EL (cell line): ENCODE data around the gene MXD1.

Source experiments
- DNase-seq: peaks from one replicate; pipeline ENCODE4 v3.0.0-alpha.2; 2016

MXD1 gene

DNA sequence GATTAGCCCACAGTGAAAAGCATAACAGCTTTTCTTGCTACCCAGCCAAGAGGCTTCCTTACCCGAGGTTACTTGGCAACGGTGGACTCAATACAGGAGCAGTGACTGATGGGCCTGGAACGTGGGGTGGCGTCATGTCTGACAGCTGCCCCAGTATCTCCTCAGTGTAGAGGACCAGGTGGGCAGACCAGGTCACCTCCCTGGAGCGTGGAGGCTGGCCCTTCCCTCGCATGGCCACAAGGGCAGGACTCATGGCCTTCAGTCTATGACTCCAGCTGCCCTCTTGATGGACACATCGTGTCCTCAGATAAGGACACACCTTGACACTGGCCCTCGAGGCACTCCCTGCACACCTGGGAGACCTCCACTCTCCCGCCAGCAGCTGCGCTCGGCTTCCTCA, 40.1 kb downstream of the MXD1 start:
- DNase-seq, result no peak

GRCh38 chr2:69956475-69956979, 41.6 kb downstream of the MXD1 start:
- DNase-seq, result no peak

GRCh38 chr2:69957965-69958364, 43.1 kb downstream of the MXD1 start:
- DNase-seq, result no peak

GRCh38 chr2:69958480-69958879, 43.6 kb downstream of the MXD1 start:
- DNase-seq, result no peak

DNA sequence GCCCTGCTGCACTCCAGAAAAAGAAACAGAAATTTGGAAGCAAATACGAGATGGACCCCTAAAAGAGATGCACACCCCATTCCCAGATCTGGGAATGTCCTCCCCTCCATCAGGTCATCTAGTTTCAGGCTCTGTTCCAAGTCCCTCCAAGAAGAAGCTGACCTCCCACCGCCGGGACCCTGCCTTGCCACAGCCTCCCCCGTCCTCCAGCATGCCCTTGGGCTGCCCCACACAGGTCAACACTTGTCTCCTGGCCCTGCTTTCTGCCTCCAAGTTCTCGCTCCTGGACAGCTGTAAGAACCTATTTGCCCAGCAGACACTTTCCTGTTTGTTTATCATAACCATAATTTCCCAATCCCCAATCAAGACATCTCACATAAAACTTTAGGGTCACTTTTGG, 44.5 kb downstream of the MXD1 start:
- DNase-seq, result no peak

DNA sequence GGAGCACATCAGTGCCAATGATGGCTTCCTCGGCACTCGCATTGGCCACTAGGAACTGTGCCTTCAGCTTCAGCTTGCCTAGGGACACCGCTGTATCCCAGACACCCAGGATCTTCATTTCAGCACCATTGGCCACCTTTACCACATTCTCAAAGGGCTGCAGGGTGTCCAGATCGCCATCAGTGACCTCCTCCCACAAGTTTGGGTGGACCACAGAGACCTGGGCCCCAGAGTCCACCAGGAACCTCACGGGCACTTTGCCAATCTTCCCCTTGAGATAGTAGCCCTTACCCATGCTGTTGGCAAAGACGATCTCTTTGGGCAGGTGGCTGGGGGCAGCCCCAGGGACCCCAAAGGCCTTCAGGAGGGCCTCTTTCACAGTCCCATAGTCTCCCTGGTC, 45.9 kb downstream of the MXD1 start:
- no peak for DNase-seq

DNA sequence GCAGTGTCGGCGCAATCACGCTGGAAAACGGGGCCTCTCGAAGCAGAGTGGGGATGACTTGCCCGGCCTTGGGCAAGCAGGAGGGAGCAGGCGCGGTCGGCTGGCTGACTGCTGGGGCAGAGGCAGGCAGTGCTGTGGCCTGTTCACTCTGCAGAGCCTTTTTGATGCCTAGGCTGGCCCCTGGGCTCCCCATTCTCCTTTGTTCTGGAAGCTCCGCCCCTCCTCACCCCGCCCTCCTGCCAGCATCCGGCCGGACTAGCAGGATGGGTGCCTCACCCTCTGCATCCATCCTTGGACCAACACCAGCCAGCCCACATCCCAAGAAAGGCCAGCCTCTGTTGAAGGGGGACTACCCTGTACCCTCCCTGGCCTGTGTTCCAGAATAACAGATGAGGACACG, 46.6 kb downstream of the MXD1 start, which contains the start of gene ASPRV1:
Gene ASPRV1, minus strand, starts transcription at position 136 of the 400 bp plus-strand sequence. CDS start 195 bp downstream, outside the sequence.
- DNase-seq, result no peak

DNA sequence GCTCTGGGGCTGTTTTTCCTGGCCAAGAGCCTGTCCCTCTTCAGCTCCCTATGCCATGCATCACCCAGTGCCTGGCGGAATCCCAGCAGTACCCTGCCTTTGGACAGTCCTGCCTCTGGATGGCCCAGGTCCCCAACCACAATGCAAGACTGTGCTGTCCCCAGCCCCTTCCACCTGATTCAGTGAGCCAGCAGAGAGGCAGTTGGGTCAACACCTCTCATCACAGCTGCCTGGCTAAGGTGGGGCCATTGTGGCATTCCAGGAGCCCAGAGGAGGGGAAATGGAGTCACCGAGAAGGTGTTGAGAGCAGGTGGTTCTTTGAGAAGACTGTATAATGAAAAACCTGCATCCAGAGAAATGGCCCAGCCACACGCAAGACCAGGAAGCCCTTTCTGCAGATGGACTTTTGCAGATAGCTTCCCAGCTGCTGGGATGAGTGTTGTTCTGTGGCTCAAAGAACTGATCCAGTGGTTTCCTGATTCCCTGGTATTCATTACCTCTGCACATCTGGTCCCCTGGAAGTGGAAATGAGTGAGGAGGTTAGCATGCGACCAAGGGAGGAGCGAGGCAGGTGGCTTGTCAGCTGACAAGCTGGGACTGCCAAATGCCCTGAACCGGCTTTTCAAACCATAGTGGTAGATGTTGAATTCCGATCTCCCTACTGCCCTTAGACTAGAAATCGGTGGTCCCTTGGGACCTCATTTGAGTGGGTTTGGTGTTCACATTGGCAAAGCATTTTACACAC, 48.2 kb downstream of the MXD1 start:
- no peak for DNase-seq

DNA sequence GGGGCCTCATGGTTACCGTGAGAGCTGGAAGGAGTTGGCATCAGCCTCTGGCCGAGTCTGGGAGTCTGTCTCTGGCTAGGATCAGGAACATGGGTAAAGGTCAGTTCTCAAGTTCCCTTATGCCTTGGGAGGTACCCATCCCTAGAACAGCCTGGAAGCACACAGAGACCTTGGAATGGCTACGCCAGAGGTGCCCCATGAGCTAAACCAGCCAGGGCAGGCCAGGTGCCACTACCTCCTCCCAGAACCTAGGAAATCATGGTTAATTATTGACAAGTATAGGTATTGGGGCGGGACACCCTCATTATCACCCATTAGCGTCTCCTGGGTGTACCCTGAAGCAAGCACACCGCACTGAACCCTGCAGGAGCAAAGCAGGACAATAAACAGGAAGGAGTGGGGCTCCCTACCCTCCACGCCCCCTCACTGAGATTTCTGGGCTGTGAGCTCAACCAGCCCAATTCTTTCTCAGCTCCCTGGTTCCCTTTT, 49.5 kb downstream of the MXD1 start:
- DNase-seq, result no peak

DNA sequence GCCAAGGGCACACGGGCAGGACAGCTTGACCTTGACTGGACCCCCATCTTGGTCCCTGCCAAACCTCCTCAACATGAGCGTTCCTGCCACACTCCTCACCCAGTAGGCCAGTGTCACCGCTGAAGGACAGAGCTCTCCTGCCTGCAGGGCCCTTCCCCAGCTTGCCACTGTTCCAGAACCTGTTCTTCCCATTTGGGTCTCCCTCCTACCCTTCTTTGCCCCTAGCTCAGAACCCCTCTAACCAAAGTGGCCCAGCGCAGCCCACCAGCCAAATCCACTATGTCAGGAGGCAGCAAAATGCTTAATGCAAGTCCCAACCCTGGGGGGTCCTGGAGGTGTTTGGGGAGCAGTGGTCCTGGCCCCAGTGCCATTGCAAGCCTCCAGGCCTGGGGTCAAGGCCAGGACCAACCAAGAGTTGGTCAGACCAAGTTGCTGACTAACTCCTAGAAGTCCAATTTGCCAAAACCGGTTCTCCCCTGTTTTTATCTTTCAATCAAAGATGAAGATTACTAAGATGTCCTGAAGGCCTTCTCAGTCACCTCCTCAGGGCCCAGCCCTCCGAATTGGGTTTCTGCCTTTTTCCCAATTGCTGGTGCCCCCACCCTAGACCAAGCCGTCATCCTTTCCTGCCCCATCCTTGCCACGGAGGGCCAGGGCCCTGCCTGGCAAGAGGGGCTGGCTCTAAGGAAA, 51.0 kb downstream of the MXD1 start:
- DNase-seq, result no peak

DNA sequence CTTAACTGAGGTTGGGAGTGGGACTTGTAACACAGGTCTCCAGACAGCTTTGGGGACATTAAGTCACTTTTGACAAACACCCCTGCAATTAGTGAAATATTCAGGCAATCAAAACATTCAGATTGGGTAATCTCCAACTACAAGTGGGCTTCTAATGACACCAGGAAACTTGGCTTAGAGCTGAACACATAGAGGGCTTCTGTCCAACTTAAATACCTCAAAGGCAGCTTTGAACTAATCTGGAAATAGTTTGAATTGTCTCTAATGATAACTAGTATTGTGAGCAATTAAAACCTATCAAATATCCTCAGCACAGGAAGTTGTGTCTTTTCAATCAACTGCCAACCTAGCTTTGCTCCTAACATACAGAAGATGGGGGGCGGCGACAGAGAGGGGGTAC, 51.6 kb downstream of the MXD1 start:
- DNase-seq, result no peak

- DNase-seq, result no peak
These were observed 53.7 kb downstream of the MXD1 start for GRCh38 chr2:69968609-69969008.

DNA sequence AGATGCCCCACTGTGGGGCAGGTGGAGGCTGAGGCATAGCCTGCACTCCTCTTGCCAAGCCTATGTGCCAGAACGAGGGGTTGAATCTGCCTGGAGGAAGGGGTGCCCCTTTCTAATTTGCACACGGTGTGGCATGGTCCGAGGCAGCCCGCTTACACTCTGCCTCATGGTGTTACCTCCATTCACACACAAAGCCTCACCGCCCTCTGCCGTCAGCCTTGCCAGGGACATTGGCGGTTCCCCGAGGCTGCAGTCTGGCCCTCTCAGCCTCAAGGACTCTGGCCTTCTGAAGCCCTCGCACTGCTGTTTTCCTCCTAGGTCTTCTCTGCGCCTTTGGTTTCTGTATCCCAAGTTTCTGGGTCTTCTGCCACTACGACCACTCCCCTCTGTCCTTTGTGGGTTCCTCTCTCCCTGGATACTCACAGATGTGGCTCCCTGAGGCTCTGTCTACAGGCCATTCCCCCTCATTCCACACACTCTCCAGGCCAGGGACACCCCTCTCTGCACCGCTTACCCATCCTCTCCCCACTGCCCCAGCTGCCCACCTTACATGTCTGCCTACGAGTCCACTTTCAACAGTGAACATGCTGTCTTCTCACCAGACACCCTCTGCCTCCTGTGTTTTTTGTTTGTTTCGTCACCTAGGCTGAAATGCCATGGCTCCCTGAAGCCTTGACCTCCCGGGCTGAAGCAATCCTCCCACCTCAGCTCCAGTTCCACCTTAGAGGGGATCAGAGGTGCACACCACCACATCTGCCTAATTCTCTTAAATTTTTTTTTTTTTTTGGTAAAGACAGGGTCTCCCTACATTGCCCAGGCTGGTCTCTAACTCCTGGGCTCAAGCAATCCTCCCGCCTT, 54.4 kb downstream of the MXD1 start:
- no peak for DNase-seq

GRCh38 chr2:69969991-69970390, 55.1 kb downstream of the MXD1 start:
- DNase-seq, result no peak

GRCh38 chr2:69972822-69973221, 57.9 kb downstream of the MXD1 start:
- DNase-seq, result no peak

- peak; percentile 29 for DNase-seq
These were observed 58.4 kb downstream of the MXD1 start for GRCh38 chr2:69973335-69973735.

- no peak for DNase-seq
These were observed 60.4 kb downstream of the MXD1 start for GRCh38 chr2:69975136-69975852.

DNA sequence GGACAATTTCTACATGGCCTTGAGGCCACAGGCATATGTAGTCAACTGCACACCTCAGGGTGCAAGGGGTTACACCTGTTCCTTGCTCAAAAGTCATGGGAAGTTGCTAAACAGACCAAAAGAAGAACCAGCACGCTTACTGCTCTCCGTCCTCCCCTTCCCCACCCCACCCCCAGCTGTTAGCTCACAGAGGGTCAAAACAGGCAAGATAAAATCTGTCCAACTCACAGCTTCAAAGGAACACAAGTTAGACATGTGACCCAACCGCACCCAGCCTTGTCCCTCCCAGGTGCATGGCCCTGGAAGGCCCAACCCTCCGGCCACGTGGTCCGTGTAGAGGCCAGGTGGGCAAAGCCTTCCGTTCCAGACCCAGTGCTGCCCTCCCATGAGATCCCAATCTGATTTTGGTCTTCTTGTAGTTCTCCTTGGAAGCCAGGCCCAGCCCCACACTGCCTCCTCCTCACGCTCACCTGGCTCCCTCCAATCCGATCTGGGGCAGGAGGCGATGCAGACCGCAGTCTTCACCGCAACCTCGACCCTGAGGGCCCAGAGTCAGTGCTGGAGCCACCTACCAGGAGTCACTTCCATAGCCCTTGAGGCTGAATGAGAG, 61.0 kb downstream of the MXD1 start:
- no peak for DNase-seq

GRCh38 chr2:69977186-69977585, 62.3 kb downstream of the MXD1 start:
- DNase-seq, result no peak

- no peak for DNase-seq
These were observed 63.1 kb downstream of the MXD1 start for GRCh38 chr2:69977906-69978482.
